Activated T-cell treated with anti-CD3 and anti-CD28 coated beads for 48 hours (primary cell): ENCODE measurements around the gene DDX49.

Source experiments
- DNase-seq: peaks from one replicate; pipeline ENCODE4 v3.0.0-alpha.2; 2020; ENCODE audit warnings: low read depth

Gene DDX49

DNA sequence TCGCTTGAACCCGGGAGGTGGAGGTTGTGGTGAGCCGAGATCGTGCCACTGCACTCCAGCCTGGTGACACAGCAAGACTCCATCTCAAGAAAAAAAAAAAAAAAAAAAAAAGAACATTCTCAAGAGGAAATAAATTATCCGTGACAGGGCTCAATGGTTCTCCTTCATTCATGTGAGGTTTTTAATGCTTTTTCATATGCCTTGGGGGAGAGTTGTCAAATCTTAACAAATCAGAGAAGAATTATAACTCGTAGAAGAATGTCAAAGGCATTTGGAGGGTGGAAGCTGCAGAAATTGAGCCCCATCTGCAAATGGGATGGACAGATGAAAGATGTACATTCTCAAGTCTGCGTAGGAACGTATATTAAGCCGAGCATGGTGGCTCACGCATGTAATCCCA, 56.4 kb downstream of the DDX49 start:
- no peak for DNase-seq
